ENCODE measurements around the gene ZNF366.

Gene ZNF366

GRCh38 chr5:72433522-72433921, 73.7 kb downstream of the ZNF366 start:
- TF ChIP-seq ZBTB20 (tag by site-specific recombination; IDR thresholded peaks at IDR 0.05) (no peak), PRDM1 (tag by site-specific recombination; IDR thresholded peaks at IDR 0.05) (no peak), ZNF16 (tag by site-specific recombination; IDR thresholded peaks at IDR 0.05; ENCODE audit: low read depth) (no peak), ZNF548 (tag by site-specific recombination; IDR thresholded peaks at IDR 0.05) (no peak), ZFP37 (tag by site-specific recombination; IDR thresholded peaks at IDR 0.05) (no peak), ZNF776 (tag by site-specific recombination; IDR thresholded peaks at IDR 0.05; ENCODE audit: borderline replicate concordance) (no peak), ZNF362 (tag by site-specific recombination; IDR thresholded peaks at IDR 0.05) (no peak), ZSCAN23 (tag by site-specific recombination; IDR thresholded peaks at IDR 0.05) (no peak), ZNF521 (tag by site-specific recombination; IDR thresholded peaks at IDR 0.05) (no peak), ZNF837 (tag by site-specific recombination; IDR thresholded peaks at IDR 0.05) (no peak), ZBTB7A (tag by site-specific recombination; IDR thresholded peaks at IDR 0.05; ENCODE audit: low read depth) (no peak), ZNF292 (tag by site-specific recombination; IDR thresholded peaks at IDR 0.05; ENCODE audit: borderline replicate concordance, low read depth) (no peak), YY2 (tag by site-specific recombination; IDR thresholded peaks at IDR 0.05) (no peak), ZNF2 (tag by site-specific recombination; IDR thresholded peaks at IDR 0.05) (no peak), HIC1 (tag by site-specific recombination; IDR thresholded peaks at IDR 0.05) (no peak), ZBTB1 (tag by site-specific recombination; IDR thresholded peaks at IDR 0.05) (no peak)
- CTCF ChIA-PET: interaction anchor here (0.6 kb wide), 1 partner anchor 19 kb away, joined by 3 read pairs; no protein-coding TSS in a partner anchor
- 0 out of 2 replicates have a peak, but pooled peaks cover 4% of the 10 kb centered on the region for H3K4me1 ChIP-seq (ENCODE audit: control insufficient read depth, insufficient read depth, low read length)
- no peaks in the 10 kb centered on the region for H3K36me3 ChIP-seq (ENCODE audit: control insufficient read depth in 2 of 2, insufficient read depth in 1 of 2, low read length in 2 of 2)
- H3K9me3 ChIP-seq (ENCODE audit: control insufficient read depth, insufficient read depth, low read depth, low read length): no peaks in the 10 kb centered on the region
- POLR2A ChIA-PET: no interaction called here
- H3K27ac ChIP-seq (ENCODE audit: extremely low read depth, low read depth, low read length): no peak overlapping the region
- H3K4me3 ChIP-seq (ENCODE audit: low read depth, low read length): no peak overlapping the region

- Histone ChIP-seq H3K27ac (ENCODE audit: extremely low read depth, low read depth, low read length) (no peak overlapping the region), H3K36me3 (ENCODE audit: control insufficient read depth in 2 of 2, insufficient read depth in 1 of 2, low read length in 2 of 2) (no peaks in the 10 kb centered on the region), H3K4me3 (ENCODE audit: low read depth, low read length) (no peak overlapping the region), H3K4me1 (ENCODE audit: control insufficient read depth, insufficient read depth, low read length) (0 out of 2 replicates have a peak, but pooled peaks cover 4% of the 10 kb centered on the region), H3K9me3 (ENCODE audit: control insufficient read depth, insufficient read depth, low read depth, low read length) (no peaks in the 10 kb centered on the region)
- TF ChIP-seq ZNF580 (tag by site-specific recombination; IDR thresholded peaks at IDR 0.05) (no peak), GLIS1 (tag by site-specific recombination; IDR thresholded peaks at IDR 0.05) (peak; percentile 66)
- ChIA-PET POLR2A (no interaction called here), CTCF (no interaction called here)
These were observed 78.5 kb downstream of the ZNF366 start for GRCh38 chr5:72428669-72429068.

- H3K4me1 ChIP-seq (ENCODE audit: control insufficient read depth, insufficient read depth, low read length): 0 out of 2 replicates have a peak, but pooled peaks cover 4% of the 10 kb centered on the region
- H3K27ac ChIP-seq (ENCODE audit: extremely low read depth, low read depth, low read length): no peak overlapping the region
- no peaks in the 10 kb centered on the region for H3K9me3 ChIP-seq (ENCODE audit: control insufficient read depth, insufficient read depth, low read depth, low read length)
- H3K36me3 ChIP-seq (ENCODE audit: control insufficient read depth in 2 of 2, insufficient read depth in 1 of 2, low read length in 2 of 2): no peaks in the 10 kb centered on the region
- CTCF ChIA-PET: no interaction called here
- POLR2A ChIA-PET: no interaction called here
- no peak overlapping the region for H3K4me3 ChIP-seq (ENCODE audit: low read depth, low read length)
- no peak for TF ChIP-seq ZNF549 (tag by site-specific recombination; IDR thresholded peaks at IDR 0.05)
- no peak for TF ChIP-seq HIC1 (tag by site-specific recombination; IDR thresholded peaks at IDR 0.05)
- no peak for TF ChIP-seq KLF8 (tag by site-specific recombination; IDR thresholded peaks at IDR 0.05)
- TF ChIP-seq ZNF585B (tag by site-specific recombination; IDR thresholded peaks at IDR 0.05): no peak
- no peak for TF ChIP-seq MZF1 (tag by site-specific recombination; IDR thresholded peaks at IDR 0.05; ENCODE audit: borderline replicate concordance)
- no peak for TF ChIP-seq PATZ1 (tag by site-specific recombination; IDR thresholded peaks at IDR 0.05)
These were observed 79.4 kb downstream of the ZNF366 start for GRCh38 chr5:72427488-72428437.
